HG03139 (cell line): ENCODE measurements around the gene PPP2R3A.

Experiments used
- ATAC-seq: cut with Tn5 transposase; IDR thresholded peaks from one replicate; pipeline ENCODE4 v1.9.1; 2021; ENCODE audit not compliant: unreplicated experiment

PPP2R3A gene

GRCh38 chr3:135970506-135971116 lies 5.1 kb downstream of the PPP2R3A start:
- no peak for ATAC-seq

GRCh38 chr3:135973841-135974240 lies 8.3 kb downstream of the PPP2R3A start:
- no peak for ATAC-seq

GRCh38 chr3:135975053-135975452 lies 9.5 kb downstream of the PPP2R3A start:
- ATAC-seq, result no peak

- no peak for ATAC-seq
Measured at GRCh38 chr3:135975536-135975935, 10.0 kb downstream of the PPP2R3A start.

GRCh38 chr3:135980343-135980742 lies 14.8 kb downstream of the PPP2R3A start:
- ATAC-seq, result no peak

GRCh38 chr3:135981701-135982403 lies 16.3 kb downstream of the PPP2R3A start:
- no peak for ATAC-seq

- no peak for ATAC-seq
Measured at GRCh38 chr3:135982404-135982761, 16.9 kb downstream of the PPP2R3A start.

- ATAC-seq, result no peak
Measured at GRCh38 chr3:135982922-135983581, 17.5 kb downstream of the PPP2R3A start.

GRCh38 chr3:135987661-135988060 lies 22.1 kb downstream of the PPP2R3A start:
- no peak for ATAC-seq

GRCh38 chr3:135989242-135989641 lies 23.7 kb downstream of the PPP2R3A start:
- ATAC-seq, result no peak

GRCh38 chr3:135990903-135991302 lies 25.4 kb downstream of the PPP2R3A start:
- ATAC-seq, result no peak

- ATAC-seq, result no peak
Measured at GRCh38 chr3:135991621-135992020, 26.1 kb downstream of the PPP2R3A start.

- ATAC-seq, result no peak
Measured at GRCh38 chr3:135992072-135992471, 26.5 kb downstream of the PPP2R3A start.

GRCh38 chr3:135994708-135995337 lies 29.3 kb downstream of the PPP2R3A start:
- no peak for ATAC-seq

GRCh38 chr3:135995766-135996165 lies 30.2 kb downstream of the PPP2R3A start:
- ATAC-seq, result no peak

GRCh38 chr3:135997554-135998320 lies 32.2 kb downstream of the PPP2R3A start:
- ATAC-seq, result no peak

GRCh38 chr3:136008221-136008620 lies 42.7 kb downstream of the PPP2R3A start:
- ATAC-seq, result no peak

- ATAC-seq, result no peak
Measured at GRCh38 chr3:136008732-136009470, 43.4 kb downstream of the PPP2R3A start.

- no peak for ATAC-seq
Measured at GRCh38 chr3:136018876-136019275, 53.3 kb downstream of the PPP2R3A start.

- no peak for ATAC-seq
Measured at GRCh38 chr3:136021803-136022202, 56.3 kb downstream of the PPP2R3A start.
